ENCODE data around the gene LHB. TPM values are rescaled to one million over a fixed set of nuclear protein-coding genes. Genes with fewer than 3 reads are reported as not detected.

Gene LHB
- total RNA-seq, 2 experiments from 2014 or later = 1.1 TPM; not detected in 1

GRCh38 chr19:49020931-49021895 is 4.3 kb upstream of the LHB start:
- peaks cover 43% of the 10 kb centered on the region for H3K4me1 ChIP-seq (ENCODE audit: insufficient read depth, low read length, poor library complexity, severe bottlenecking)
- no peak overlapping the region for H3K4me3 ChIP-seq (ENCODE audit: low read depth, low read length, poor library complexity, severe bottlenecking)
- peaks cover 3% of the 10 kb centered on the region for H3K36me3 ChIP-seq (ENCODE audit: insufficient read depth, low read length)
- BruUV-seq (replicated peaks) = no TSS peak
- POLR2A ChIA-PET = interaction anchor here (1.6 kb wide), 1 partner anchor 28 kb away, joined by 5 read pairs; the partner anchor contains the start of genes GYS1 and RUVBL2
- CTCF ChIA-PET (ENCODE audit: unreplicated experiment) = no interaction called here
- no peaks in the 10 kb centered on the region for H4K20me1 ChIP-seq (ENCODE audit: insufficient read depth, low read length)
- TF ChIP-seq, protein P1, sequence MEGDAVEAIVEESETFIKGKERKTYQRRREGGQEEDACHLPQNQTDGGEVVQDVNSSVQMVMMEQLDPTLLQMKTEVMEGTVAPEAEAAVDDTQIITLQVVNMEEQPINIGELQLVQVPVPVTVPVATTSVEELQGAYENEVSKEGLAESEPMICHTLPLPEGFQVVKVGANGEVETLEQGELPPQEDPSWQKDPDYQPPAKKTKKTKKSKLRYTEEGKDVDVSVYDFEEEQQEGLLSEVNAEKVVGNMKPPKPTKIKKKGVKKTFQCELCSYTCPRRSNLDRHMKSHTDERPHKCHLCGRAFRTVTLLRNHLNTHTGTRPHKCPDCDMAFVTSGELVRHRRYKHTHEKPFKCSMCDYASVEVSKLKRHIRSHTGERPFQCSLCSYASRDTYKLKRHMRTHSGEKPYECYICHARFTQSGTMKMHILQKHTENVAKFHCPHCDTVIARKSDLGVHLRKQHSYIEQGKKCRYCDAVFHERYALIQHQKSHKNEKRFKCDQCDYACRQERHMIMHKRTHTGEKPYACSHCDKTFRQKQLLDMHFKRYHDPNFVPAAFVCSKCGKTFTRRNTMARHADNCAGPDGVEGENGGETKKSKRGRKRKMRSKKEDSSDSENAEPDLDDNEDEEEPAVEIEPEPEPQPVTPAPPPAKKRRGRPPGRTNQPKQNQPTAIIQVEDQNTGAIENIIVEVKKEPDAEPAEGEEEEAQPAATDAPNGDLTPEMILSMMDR (conservative IDR thresholded peaks at IDR 0.05; ENCODE audit: low read length) = no peak
- TF ChIP-seq EZH2phosphoT487 (IDR thresholded peaks at IDR 0.05; ENCODE audit: borderline replicate concordance, low read depth, low read length) = no peak
- no peaks in the 10 kb centered on the region for H3K9me2 ChIP-seq (ENCODE audit: insufficient read depth, low read length)
- no peaks in the 10 kb centered on the region for H3K9me3 ChIP-seq (ENCODE audit: low read length)
- intact Hi-C loops (cut with micrococcal nuclease; ENCODE audit: unreplicated experiment) = no loop called here
- H3K79me2 ChIP-seq (ENCODE audit: insufficient read depth, low read depth, low read length) = no peaks in the 10 kb centered on the region
- peak; percentile 54 for DNase-seq (ENCODE audit: low spot score)
- H3K27ac ChIP-seq (ENCODE audit: low read depth, low read length, poor library complexity, severe bottlenecking) = peak overlapping the region; percentile 1
- peak overlapping the region; percentile 17; the same call in 1 of the 2 replicates for H2AFZ ChIP-seq (ENCODE audit: low read length)
- H3K4me2 ChIP-seq (ENCODE audit: low read length) = peak overlapping the region; percentile 17

GRCh38 chr19:49020342-49020741 is 3.5 kb upstream of the LHB start:
- CTCF ChIA-PET (ENCODE audit: unreplicated experiment) = no interaction called here
- no TSS peak for BruUV-seq (replicated peaks)
- H3K36me3 ChIP-seq (ENCODE audit: insufficient read depth, low read length) = peaks cover 11% of the 10 kb centered on the region
- TF ChIP-seq, protein P1 (conservative IDR thresholded peaks at IDR 0.05; ENCODE audit: low read length) = no peak
- no peak for TF ChIP-seq EZH2phosphoT487 (IDR thresholded peaks at IDR 0.05; ENCODE audit: borderline replicate concordance, low read depth, low read length)
- H3K4me2 ChIP-seq (ENCODE audit: low read length) = peak overlapping the region; percentile 17; the same call in 1 of the 2 replicates
- POLR2A ChIA-PET = interaction anchor here (1.1 to 1.6 kb wide), 2 partner anchors 27 to 54 kb away, joined by 3 to 5 read pairs; partner anchors contain the start of genes GYS1 and RUVBL2
- H2AFZ ChIP-seq (ENCODE audit: low read length) = no peak overlapping the region
- H3K9me2 ChIP-seq (ENCODE audit: insufficient read depth, low read length) = no peaks in the 10 kb centered on the region
- no peaks in the 10 kb centered on the region for H3K9me3 ChIP-seq (ENCODE audit: low read length)
- H4K20me1 ChIP-seq (ENCODE audit: insufficient read depth, low read length) = no peaks in the 10 kb centered on the region
- no peak overlapping the region for H3K4me3 ChIP-seq (ENCODE audit: low read depth, low read length, poor library complexity, severe bottlenecking)
- H3K79me2 ChIP-seq (ENCODE audit: insufficient read depth, low read depth, low read length) = no peaks in the 10 kb centered on the region
- intact Hi-C loops (cut with micrococcal nuclease; ENCODE audit: unreplicated experiment) = no loop called here
- DNase-seq (ENCODE audit: low spot score) = no peak
- no peak overlapping the region for H3K27ac ChIP-seq (ENCODE audit: low read depth, low read length, poor library complexity, severe bottlenecking)
- H3K4me1 ChIP-seq (ENCODE audit: insufficient read depth, low read length, poor library complexity, severe bottlenecking) = peaks cover 43% of the 10 kb centered on the region
